ENCODE data around the gene MCF2L. TPM values are rescaled to one million over a fixed set of nuclear protein-coding genes. Genes with fewer than 3 reads are reported as not detected.

The MCF2L gene
- total RNA-seq, 2 experiments from 2014 or later: 6.5 to 7.4 TPM

GRCh38 chr13:112979406-112979902 is 10.4 kb downstream of the MCF2L start:
- Mint-ChIP-seq H3K36me3 (ENCODE audit: low read depth) (no peaks in the 10 kb centered on the region), H3K4me1 (ENCODE audit: low read depth) (peaks cover 10% of the 10 kb centered on the region), H3K9me3 (no peaks in the 10 kb centered on the region), H3K27me3 (ENCODE audit: low read depth) (no peaks in the 10 kb centered on the region), H3K4me3 (no peak overlapping the region), H3K27ac (no peak overlapping the region)
- no peak for DNase-seq
- CTCF ChIA-PET: no interaction called here
- intact Hi-C loops (cut with micrococcal nuclease): no loop called here

GRCh38 chr13:112980434-112980833 is 11.4 kb downstream of the MCF2L start:
- H3K27ac Mint-ChIP-seq: no peak overlapping the region
- no peaks in the 10 kb centered on the region for H3K36me3 Mint-ChIP-seq (ENCODE audit: low read depth)
- H3K27me3 Mint-ChIP-seq (ENCODE audit: low read depth): no peaks in the 10 kb centered on the region
- no peak overlapping the region for H3K4me3 Mint-ChIP-seq
- intact Hi-C loops (cut with micrococcal nuclease): no loop called here
- CTCF ChIA-PET: no interaction called here
- peaks cover 11% of the 10 kb centered on the region for H3K4me1 Mint-ChIP-seq (ENCODE audit: low read depth)
- no peaks in the 10 kb centered on the region for H3K9me3 Mint-ChIP-seq
- no peak for DNase-seq

GRCh38 chr13:112981451-112981850 is 12.4 kb downstream of the MCF2L start:
- no peaks in the 10 kb centered on the region for H3K9me3 Mint-ChIP-seq
- H3K27ac Mint-ChIP-seq: no peak overlapping the region
- no peaks in the 10 kb centered on the region for H3K36me3 Mint-ChIP-seq (ENCODE audit: low read depth)
- intact Hi-C loops (cut with micrococcal nuclease): no loop called here
- H3K4me1 Mint-ChIP-seq (ENCODE audit: low read depth): peaks cover 11% of the 10 kb centered on the region
- CTCF ChIA-PET: no interaction called here
- DNase-seq: no peak
- H3K27me3 Mint-ChIP-seq (ENCODE audit: low read depth): no peaks in the 10 kb centered on the region
- H3K4me3 Mint-ChIP-seq: no peak overlapping the region

GRCh38 chr13:112982281-112983041 is 13.4 kb downstream of the MCF2L start:
- Mint-ChIP-seq H3K9me3 (no peaks in the 10 kb centered on the region), H3K27me3 (ENCODE audit: low read depth) (no peaks in the 10 kb centered on the region), H3K4me3 (no peak overlapping the region), H3K4me1 (ENCODE audit: low read depth) (peaks cover 11% of the 10 kb centered on the region), H3K36me3 (ENCODE audit: low read depth) (no peaks in the 10 kb centered on the region), H3K27ac (no peak overlapping the region)
- intact Hi-C loops (cut with micrococcal nuclease): no loop called here
- DNase-seq: no peak
- CTCF ChIA-PET: no interaction called here

- Mint-ChIP-seq H3K27me3 (ENCODE audit: low read depth) (no peaks in the 10 kb centered on the region), H3K4me1 (ENCODE audit: low read depth) (peaks cover 11% of the 10 kb centered on the region), H3K36me3 (ENCODE audit: low read depth) (no peaks in the 10 kb centered on the region), H3K9me3 (no peaks in the 10 kb centered on the region), H3K27ac (no peak overlapping the region), H3K4me3 (no peak overlapping the region)
- DNase-seq: no peak
- CTCF ChIA-PET: no interaction called here
- intact Hi-C loops (cut with micrococcal nuclease): no loop called here
Measured at GRCh38 chr13:112983042-112983305, 14.0 kb downstream of the MCF2L start.

GRCh38 chr13:112983428-112984196 is 14.6 kb downstream of the MCF2L start:
- Mint-ChIP-seq H3K4me3 (no peak overlapping the region), H3K27me3 (ENCODE audit: low read depth) (no peaks in the 10 kb centered on the region), H3K9me3 (no peaks in the 10 kb centered on the region), H3K27ac (no peak overlapping the region), H3K4me1 (ENCODE audit: low read depth) (peaks cover 11% of the 10 kb centered on the region), H3K36me3 (ENCODE audit: low read depth) (no peaks in the 10 kb centered on the region)
- intact Hi-C loops (cut with micrococcal nuclease): no loop called here
- no peak for DNase-seq
- CTCF ChIA-PET: no interaction called here

- CTCF ChIA-PET: interaction anchor here (0.9 kb wide), 1 partner anchor 43 kb away, joined by 3 read pairs; no protein-coding TSS in a partner anchor
- no peaks in the 10 kb centered on the region for H3K9me3 Mint-ChIP-seq
- H3K4me3 Mint-ChIP-seq: no peak overlapping the region
- no peak overlapping the region for H3K27ac Mint-ChIP-seq
- DNase-seq: no peak
- no peaks in the 10 kb centered on the region for H3K36me3 Mint-ChIP-seq (ENCODE audit: low read depth)
- peaks cover 11% of the 10 kb centered on the region for H3K4me1 Mint-ChIP-seq (ENCODE audit: low read depth)
- intact Hi-C loops (cut with micrococcal nuclease): no loop called here
- H3K27me3 Mint-ChIP-seq (ENCODE audit: low read depth): no peaks in the 10 kb centered on the region
Measured at GRCh38 chr13:112984501-112984900, 15.5 kb downstream of the MCF2L start.

- intact Hi-C loops (cut with micrococcal nuclease): no loop called here
- Mint-ChIP-seq H3K36me3 (ENCODE audit: low read depth) (peaks cover 5% of the 10 kb centered on the region), H3K4me1 (ENCODE audit: low read depth) (peaks cover 6% of the 10 kb centered on the region), H3K4me3 (no peak overlapping the region), H3K9me3 (peaks cover 1% of the 10 kb centered on the region), H3K27me3 (ENCODE audit: low read depth) (no peaks in the 10 kb centered on the region), H3K27ac (no peak overlapping the region)
- CTCF ChIA-PET: interaction anchor here (0.9 kb wide), 1 partner anchor 43 kb away, joined by 3 read pairs; no protein-coding TSS in a partner anchor
- no peak for DNase-seq
Measured at GRCh38 chr13:112984954-112985802, 16.2 kb downstream of the MCF2L start.

GRCh38 chr13:112985803-112986408 is 16.9 kb downstream of the MCF2L start:
- Mint-ChIP-seq H3K9me3 (peaks cover 1% of the 10 kb centered on the region), H3K4me1 (ENCODE audit: low read depth) (peaks cover 3% of the 10 kb centered on the region), H3K27me3 (ENCODE audit: low read depth) (no peaks in the 10 kb centered on the region), H3K36me3 (ENCODE audit: low read depth) (peaks cover 5% of the 10 kb centered on the region), H3K27ac (no peak overlapping the region), H3K4me3 (no peak overlapping the region)
- no peak for DNase-seq
- intact Hi-C loops (cut with micrococcal nuclease): no loop called here
- CTCF ChIA-PET: no interaction called here

- peaks cover 5% of the 10 kb centered on the region for H3K36me3 Mint-ChIP-seq (ENCODE audit: low read depth)
- H3K27ac Mint-ChIP-seq: no peak overlapping the region
- H3K9me3 Mint-ChIP-seq: peaks cover 1% of the 10 kb centered on the region
- H3K4me1 Mint-ChIP-seq (ENCODE audit: low read depth): peaks cover 3% of the 10 kb centered on the region
- H3K27me3 Mint-ChIP-seq (ENCODE audit: low read depth): no peaks in the 10 kb centered on the region
- intact Hi-C loops (cut with micrococcal nuclease): no loop called here
- no peak overlapping the region for H3K4me3 Mint-ChIP-seq
- no peak for DNase-seq
- CTCF ChIA-PET: no interaction called here
Measured at GRCh38 chr13:112986470-112986869, 17.5 kb downstream of the MCF2L start.

GRCh38 chr13:112986946-112987681 is 18.1 kb downstream of the MCF2L start:
- H3K4me3 Mint-ChIP-seq: no peak overlapping the region
- H3K27ac Mint-ChIP-seq: no peak overlapping the region
- H3K9me3 Mint-ChIP-seq: peaks cover 1% of the 10 kb centered on the region
- H3K4me1 Mint-ChIP-seq (ENCODE audit: low read depth): peaks cover 3% of the 10 kb centered on the region
- CTCF ChIA-PET: no interaction called here
- H3K36me3 Mint-ChIP-seq (ENCODE audit: low read depth): peaks cover 5% of the 10 kb centered on the region
- DNase-seq: no peak
- intact Hi-C loops (cut with micrococcal nuclease): no loop called here
- H3K27me3 Mint-ChIP-seq (ENCODE audit: low read depth): no peaks in the 10 kb centered on the region

GRCh38 chr13:112987682-112988024 is 18.6 kb downstream of the MCF2L start:
- no peak overlapping the region for H3K27ac Mint-ChIP-seq
- intact Hi-C loops (cut with micrococcal nuclease): no loop called here
- CTCF ChIA-PET: no interaction called here
- no peak overlapping the region for H3K4me3 Mint-ChIP-seq
- H3K4me1 Mint-ChIP-seq (ENCODE audit: low read depth): peaks cover 3% of the 10 kb centered on the region
- no peak for DNase-seq
- H3K27me3 Mint-ChIP-seq (ENCODE audit: low read depth): no peaks in the 10 kb centered on the region
- H3K36me3 Mint-ChIP-seq (ENCODE audit: low read depth): peaks cover 5% of the 10 kb centered on the region
- peaks cover 1% of the 10 kb centered on the region for H3K9me3 Mint-ChIP-seq
